ENCODE measurements around the gene CDC14B.
"Not testable (repeated sequence)": the region's sequence is repeated elsewhere in the genome, so short reads cannot be mapped to it uniquely, and the experiment has no call there.

The CDC14B gene

DNA sequence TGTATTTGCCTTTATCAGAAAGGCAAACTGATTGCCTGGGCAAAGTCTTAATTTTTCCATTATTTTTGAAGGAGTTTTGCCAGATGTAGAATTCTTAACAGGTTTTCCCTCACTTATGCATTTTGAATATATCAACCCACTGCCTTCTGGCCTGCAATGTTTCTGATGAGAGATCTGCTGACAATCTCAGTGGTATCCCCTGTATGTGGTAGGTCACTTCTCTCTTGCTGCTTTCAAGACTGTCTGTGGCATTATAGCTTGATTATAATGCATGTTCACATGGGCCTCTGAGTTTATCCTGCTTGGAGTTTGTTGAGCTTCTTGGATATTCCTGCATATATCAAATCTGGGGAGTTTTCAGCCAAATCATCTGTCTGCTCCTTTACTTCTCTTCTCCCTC, 87.5 kb downstream of the CDC14B start:
- no peak for DNase-seq (ENCODE audit: low read depth)

DNA sequence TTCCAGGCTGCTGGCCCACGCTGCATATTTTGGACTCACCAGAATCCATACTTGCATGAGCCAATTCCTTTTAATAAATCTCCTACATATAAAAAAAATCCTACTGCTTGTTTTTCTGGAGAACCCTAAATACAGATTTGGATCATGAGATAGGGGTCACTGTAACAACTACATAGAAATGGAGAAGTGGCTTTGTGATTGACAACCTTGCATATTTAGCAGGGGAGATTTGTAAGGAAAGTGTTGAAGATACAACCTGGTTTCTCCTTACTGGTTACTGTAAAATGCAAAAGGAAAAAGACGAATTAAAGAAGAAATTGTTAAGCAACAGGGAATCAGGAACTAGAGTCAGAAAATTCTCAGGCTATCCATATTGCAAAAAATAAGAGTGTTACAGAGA, 94.9 kb downstream of the CDC14B start:
- DNase-seq (ENCODE audit: low read depth) = no peak

DNA sequence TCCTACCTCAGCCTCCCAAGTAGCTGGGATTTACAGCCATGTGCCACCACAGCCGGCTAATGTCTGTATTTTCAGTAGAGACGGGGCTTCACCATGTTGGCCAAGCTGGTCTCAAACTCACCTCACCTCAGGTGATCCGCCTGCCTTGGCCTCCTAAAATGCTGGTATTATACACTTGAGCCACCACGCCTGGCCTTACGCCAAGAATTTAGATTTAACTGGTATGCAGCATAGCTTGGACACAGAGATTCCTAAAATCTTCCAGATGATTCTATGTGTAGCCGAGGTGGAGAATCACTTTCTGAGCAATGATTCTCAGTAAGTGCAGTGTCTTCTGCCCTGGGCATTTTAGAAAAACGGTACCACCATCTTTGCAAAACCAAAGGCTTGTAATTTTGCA, 95.6 kb downstream of the CDC14B start:
- DNase-seq (ENCODE audit: low read depth) = no peak

DNA sequence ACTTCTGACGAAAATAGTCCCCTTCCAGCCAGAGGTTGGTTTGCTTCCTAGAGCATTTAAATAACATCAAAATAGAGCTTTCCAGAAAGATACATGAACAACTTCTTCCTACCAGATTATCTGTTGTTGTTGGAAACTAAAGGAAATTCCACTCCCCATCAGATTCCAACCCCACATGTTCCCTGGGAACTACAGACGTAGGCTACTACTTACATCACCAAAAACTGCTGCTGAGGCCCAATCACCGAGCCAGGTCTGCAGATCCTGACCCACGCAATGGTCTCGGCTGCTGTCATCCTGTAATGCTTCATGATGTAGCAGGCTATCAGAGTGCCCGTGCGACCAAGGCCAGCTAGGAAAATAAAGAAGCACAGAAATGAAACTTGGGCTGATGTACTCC, 96.3 kb downstream of the CDC14B start:
- DNase-seq (ENCODE audit: low read depth) = no peak

DNA sequence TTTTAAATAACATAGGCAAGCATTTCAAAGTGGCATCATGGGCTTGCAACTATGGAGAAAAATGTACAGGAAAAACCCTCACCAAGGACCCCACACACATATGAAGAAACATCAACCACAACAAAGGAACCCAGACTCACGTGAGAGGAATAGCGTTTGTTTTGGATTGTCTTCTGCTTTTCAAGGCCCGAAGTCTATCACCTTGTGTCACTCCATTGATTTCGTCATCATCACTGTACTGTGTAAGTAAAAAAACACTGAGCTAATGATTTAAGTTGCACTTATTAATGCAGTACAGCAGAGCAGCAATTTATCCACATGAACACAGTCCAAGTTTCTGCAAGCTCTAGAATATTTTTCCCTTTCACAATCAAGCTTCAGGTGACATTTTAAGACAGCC, 97.3 kb downstream of the CDC14B start:
- no peak for DNase-seq (ENCODE audit: low read depth)

DNA sequence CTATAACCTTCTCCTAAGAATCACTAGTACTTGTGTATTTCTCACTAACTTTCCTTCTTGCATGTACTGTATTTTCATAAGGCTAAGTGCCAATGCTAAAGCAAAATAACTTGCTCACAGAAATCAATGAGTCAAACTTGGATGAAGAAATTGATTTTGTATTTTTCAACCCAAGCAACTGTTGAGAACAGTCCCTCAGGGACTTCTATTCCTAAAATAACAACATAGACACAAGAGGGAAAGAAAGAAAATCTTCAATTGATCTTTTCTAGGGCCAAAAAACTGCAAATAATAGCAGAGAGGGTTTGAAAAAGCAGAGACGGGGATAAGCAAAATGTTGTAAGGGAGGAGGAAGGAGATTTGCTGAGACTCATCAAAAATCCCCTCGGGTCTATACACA, 99.9 kb downstream of the CDC14B start:
- DNase-seq (ENCODE audit: low read depth) = no peak

DNA sequence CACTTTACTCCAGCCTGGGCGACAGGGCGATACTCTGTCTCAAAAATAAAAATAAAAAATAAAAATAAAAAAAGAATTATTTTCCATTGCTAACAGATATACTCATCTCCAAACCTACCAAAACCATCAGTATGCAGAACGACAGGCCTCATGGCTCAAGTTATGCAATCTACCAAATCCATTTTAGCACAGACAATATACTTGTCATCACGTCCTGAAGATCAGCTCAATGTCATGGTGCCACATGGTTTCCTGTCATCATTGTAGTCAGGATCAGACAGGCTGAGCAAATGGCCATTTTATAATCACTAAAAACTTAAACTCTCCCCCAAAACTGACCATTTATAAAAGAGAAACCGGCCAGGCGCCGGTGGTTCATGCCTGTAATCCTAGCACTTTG, 100.5 kb downstream of the CDC14B start:
- DNase-seq (ENCODE audit: low read depth) = no peak

DNA sequence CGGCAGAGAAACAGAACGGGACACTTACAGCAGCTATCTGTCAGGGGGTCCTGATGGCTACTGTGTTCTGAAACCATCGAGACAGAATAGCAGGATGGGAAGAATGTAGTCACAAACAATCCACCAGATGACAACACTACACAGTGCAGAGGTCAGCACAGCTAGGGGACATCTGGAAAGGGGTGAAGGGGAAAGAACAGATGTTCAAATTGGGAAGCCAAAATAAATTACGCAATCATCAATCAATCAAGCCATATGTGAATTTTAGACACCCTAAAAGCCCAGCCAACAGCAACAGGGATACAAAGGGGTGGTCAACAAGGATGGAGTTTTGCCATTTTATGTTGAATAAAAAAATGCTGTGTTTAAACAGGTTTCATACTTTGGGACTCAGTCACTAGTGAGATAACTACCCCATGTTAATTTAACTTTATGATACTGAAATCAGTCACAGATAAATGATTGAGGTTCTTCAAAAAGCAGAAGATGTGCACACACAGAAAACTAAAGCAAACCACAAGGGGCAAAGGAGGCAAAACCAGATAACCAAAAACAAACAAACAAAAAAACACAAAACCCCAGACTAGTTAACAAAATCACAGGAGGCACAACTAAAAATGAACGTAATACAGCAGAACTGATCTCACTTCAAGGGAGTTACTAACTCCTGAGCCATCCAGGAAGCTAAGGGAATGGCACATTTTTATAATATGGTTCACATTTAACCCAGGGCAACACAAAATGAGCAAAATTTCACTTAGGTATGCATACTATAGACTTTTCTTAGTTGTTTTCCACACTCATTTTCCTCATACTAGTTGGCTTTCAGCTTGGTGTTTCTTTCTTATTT, 103.8 kb downstream of the CDC14B start:
- no peak for DNase-seq (ENCODE audit: low read depth)

DNA sequence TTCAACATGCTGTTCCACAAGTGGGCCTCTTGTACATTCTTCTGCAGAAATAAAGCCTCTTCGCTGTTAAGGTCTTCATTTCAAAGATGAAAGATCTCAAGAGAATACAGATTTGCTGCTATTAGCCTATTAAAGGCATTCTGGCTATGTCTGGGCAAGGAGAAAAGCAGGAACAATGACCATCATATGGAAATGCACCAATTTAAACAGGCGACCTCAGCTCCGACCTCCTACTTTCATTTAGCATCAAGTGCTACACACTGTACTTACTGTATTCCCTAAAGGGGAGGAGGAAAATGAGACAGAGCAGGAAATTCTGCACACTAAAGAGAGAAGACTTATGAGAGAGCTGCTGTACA, 104.9 kb downstream of the CDC14B start:
- DNase-seq (ENCODE audit: low read depth) = no peak

DNA sequence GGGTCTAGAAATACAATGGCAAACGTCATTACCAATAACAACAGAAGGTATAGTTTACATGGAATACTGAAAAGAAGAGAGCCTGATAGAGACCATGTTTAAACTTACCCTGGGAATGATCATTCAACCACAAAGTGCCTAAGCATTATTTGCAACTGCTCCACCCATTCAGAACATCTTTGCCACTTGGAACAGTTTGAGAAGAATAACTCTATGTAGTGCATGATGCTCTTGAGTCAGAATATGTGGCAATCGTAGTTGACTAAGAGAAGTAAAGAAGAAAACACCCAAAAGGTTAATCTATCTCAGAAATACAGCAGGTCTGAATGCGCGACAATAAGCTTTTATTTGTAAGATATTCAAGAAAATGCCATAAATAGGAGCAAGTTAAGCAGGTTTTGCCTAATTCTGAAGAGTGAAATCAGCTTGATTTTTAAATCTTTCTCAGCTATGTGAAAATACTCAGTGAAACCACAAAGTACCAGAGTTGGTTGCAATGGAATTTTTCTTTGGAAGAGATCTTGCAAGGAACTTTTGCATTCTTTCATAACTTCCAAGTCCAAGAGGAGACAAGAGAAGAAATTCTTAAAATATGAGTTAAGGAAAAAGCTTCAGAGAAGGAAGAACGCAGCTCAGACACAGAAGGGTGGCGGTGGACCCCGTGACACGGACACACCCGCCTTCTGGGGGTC, 105.4 kb downstream of the CDC14B start:
- DNase-seq (ENCODE audit: low read depth) = no peak

DNA sequence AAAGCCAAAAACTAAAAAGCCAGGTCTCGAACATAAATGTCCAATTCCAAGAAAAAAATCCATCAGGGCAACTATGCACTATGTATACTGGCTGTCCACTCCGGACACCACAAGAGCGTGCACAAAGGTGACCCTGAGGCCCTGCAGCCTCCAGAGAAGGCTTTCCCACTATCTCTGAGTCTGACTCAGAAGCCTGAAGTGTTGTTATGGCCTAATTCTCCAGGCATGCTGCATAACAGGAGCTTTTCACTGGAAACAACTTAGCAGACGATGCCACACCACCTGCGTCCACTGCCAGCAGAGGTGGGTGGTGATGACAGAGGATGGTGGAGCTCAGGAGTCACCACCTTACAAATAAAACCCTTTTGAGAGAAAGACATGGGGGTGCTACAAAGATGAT, 106.0 kb downstream of the CDC14B start:
- DNase-seq (ENCODE audit: low read depth) = no peak

DNA sequence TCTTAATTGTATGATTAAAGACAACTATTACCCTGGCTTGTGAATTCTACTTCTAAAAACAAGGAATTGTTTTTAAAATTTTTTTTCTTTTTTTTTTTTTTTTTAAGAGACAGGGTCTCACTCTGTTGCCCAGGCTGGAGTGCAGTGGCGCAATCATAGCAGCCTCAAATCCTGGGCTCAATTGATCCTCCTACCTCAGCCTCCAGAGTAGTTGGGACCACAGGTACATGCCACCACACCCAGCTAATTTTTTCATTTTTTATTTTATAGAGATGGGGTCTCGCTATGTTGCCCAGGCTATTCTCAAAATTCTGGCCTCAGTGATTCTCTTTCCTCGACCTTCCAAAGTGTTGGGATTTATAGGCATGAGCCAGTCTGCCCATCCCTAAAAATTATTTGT, 107.4 kb downstream of the CDC14B start:
- DNase-seq (ENCODE audit: low read depth) = no peak

DNA sequence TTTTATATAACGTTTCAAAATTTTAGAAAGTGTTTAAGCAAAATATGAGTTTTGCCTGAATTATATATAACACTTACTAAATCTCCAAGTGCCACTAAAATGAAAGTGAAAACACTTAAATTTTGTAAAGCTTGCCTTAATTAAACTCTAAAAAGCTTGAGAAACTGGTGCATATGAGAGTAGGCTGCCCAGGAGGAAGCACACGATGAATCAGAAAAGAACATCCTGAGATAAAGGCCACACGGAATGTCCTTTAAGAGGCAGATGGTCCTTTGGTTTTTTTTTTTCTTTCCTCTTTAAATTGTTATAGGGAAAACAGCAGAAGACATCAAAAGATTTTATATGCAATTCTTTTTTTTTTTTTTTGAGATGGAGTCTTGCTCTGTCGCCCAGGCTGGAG, 109.4 kb downstream of the CDC14B start:
- DNase-seq (ENCODE audit: low read depth) = no peak

DNA sequence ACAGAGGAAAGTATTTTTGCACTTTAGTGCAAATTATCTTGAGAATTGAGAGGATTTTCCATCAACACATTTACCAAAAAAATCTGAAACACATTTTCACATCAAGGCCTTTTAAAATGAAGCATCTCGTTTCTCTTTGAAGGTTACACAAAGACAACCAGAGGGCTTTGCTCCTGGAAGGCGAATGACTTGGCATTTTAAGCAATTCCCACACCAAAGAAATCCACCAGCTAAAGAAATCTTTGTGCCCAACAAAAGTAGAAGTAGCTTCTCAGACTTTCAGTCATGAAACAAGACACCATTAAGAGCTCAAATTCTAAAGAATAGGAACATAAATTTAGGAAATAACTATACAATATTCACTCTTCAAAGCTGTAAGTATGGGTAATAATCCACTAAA, 109.8 kb downstream of the CDC14B start:
- no peak for DNase-seq (ENCODE audit: low read depth)

DNA sequence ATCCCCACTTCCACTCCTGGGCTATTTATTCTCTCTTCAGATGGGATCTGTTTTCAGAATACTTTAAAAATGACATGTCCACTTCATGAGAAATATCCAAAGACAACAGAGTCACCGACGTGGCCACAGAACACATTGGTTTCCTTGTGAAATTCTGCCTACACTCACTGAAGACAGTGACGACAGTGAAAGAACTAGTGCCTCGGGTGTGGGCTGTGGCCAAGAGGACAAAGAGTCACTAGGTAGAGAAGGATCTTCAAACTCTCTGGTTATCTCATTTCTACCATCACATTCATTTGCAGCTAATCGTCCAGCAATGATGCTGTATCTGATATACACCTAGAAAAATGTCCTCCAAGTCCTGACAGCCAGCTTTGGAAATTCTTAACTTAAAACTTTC, 110.6 kb downstream of the CDC14B start:
- DNase-seq (ENCODE audit: low read depth) = no peak

DNA sequence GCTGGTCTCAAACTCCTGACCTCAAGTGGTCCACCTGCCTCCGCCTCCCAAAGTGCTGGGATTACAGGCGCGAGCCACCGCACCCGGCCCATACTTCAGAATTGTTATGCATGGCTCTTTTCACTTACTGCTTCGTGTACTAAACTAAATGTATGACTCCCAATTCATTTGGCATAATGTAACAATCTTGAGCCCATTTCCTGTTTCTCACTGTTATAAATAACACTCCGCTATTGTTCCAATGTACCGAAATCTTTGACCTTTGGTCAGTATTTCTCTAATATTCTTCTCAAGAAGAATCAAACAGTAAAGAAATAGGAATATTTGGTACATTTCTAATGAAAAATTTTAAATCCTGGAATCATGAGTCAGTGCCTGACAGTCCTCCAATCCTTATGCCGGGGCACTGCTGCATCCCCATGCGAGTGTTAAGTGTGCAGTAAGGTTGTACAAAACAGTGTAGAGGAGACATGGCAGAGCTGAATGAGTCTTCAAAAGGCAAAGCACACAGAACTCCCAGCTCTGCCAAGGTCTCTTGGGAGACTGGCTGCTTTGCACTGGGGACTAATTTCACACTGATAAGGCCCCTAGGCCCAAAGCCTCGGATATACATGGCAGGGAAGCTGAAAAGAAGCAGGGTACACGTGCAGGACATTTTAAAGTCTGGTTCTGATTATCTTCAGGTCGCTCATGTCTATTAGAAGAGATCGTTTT, 111.3 kb downstream of the CDC14B start:
- no peak for DNase-seq (ENCODE audit: low read depth)

DNA sequence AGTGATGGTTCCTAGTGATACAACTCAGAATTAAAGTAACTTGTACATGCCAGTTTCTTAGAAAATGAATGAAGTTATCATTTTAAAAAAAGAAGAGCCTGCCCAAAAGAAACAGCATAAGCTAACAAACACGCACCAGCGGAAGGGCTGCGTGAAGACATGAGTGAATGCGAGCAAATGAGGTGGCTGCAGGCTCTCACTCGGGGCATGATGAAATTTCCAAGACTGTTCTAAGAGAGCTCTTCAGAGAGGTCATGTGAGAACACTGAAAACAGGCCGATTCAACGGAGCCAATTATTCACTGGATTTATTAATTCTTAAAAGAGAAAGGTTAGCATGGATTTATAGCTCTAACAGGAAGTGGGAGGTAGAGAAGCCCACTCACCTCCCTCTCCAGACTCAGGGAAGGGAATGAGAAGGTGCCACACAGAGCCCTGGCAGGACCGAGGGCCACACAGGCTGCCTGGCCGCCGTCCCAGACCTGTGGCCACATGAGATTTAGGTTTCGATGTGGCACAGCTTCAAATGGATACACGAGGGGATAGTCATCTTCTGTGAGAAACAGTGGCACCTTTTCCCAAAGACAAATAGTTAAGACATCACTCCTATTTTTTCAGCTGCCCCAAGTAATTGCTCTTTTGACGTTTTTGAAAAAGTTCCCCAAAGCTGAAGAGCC, 114.2 kb downstream of the CDC14B start:
- no peak for DNase-seq (ENCODE audit: low read depth)

DNA sequence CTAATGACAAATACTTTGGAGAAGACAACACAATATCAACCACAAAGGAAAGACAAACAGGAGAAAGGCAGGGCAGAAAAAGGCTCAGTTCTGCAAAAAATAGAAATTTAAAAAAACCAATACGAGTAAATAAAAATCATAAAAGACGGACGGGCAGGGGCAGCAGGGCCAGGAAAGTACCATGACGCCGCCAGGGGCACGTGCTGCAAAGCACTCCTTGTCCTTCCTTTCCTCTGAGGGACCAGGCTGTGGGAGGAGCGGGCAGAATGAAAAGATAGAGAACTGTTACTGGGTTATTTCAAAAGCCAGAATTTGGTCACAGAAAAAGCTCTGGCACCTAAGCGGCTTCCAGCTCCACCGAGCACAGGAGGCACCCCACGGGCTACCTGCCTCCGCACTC, 115.7 kb downstream of the CDC14B start:
- no peak for DNase-seq (ENCODE audit: low read depth)

DNA sequence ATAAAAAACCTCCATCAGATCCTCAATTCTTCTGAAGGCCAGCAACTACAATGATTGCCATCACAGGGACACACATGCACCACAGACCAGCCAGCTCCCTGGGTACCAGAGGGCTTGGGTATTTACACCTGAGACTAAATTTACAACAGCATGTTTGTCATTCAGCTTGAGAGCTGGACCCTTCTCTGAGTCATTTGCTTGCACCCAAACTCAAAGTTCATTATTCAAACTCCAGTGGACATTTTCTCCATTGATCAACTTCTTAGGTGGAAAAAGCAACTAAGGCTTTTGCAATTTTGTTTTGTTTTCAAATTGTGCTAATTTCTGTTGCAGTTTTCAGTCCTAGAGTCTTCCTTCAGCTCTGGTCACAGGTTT, 116.3 kb downstream of the CDC14B start:
- DNase-seq (ENCODE audit: low read depth) = not testable (repeated sequence)

DNA sequence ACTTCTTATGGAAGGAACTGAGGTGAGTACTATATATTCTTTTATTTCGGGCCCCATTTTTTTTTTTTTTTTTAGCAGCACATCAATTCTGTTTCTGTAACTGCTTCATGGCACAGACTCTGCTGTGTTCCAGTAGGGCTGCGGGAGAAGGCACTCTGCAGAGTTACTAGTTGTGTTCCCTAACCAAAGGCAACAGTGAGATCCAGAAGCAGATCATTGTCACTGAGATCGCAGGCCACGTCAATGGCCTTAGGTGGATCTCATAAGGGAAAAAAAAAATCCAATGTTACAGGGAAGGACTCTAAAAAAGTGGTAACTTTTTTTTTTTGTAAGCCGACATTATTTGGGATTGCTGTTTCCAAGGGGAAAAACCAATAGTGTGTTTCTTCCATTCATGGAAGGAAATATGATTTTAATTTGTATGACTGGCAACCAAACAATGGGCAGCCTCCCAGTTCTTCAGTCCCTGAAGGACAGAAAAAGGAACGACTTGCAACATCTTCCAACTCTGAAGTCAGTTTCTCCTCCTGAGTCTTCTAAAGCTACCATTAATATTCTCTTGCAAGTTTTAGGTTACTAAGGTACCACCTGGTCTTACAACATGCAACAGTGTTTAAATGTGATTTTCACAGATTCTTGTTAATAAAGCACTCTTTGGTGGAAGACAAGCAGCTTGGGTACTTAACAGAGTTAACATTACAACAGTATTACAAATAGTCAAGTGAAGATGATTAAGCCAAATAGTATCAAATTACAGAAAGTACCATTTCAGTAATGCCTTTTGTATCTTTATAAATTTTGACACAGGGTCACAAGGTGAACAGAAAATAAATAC, 116.9 kb downstream of the CDC14B start:
- no peak for DNase-seq (ENCODE audit: low read depth)

DNA sequence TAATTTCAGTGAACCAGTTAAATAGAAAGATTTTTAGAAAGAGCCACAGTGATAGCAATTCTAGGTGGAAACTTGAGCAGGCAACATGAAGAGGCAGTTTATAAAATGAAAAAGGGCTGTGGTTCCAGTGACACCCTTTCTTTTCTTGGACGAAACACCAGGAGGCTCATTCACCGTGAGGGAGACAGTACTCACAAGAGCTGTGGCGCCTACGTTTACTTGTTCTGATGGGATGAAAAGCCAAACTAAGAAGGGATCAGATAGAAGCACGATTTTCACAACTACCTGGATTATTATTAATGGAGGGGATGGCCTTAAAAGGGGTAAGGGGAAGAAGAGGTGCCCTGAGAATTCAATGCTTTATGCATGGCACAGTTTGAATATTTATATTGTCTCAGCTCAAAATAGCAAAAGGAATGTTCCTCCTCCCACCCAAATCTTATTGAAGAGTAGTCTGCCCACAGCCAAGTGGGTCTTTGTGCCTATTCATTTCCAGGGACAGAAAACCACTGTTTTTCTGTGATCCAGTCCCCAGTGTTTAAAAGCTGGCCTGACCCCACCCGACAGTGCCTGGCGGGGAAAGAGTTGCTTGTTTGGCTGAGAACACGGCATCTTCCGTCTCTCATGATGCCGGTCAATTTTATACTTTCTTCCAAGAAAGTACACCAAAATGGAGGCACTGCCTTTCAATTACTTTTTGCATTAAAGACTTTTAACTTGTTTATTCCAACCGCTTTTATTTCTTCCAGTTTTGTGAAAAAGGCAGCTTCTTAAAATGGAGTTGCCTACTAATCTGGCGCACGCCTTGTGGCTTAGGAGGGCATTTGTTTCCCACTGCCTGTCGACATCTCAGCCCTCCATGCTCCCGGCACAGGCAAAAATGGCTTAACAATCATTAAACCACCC, 117.8 kb downstream of the CDC14B start:
- DNase-seq (ENCODE audit: low read depth) = no peak

Measured in activated T-helper 1 cell treated with Interleukin-2 at 50 U/mL for 16 hours (primary cell).